Thyroid gland (tissue), 4 donors: ENCODE measurements around the gene SPSB4. TPM values are rescaled to one million over a fixed set of nuclear protein-coding genes. Genes with fewer than 3 reads are reported as not detected.

ENCODE experiments used
- DNase-seq, 2 donors: peaks; one replicate each; pipeline ENCODE4 v3.0.0-alpha.2; 2019
- H3K27ac ChIP-seq, 3 donors: fragments of 200-600 bp; sonication (generic); 1 replicate in 2 of 3; 2 replicates in 1 of 3; pipeline ENCODE4 v1.5.1; 2016 to 2019; ENCODE audit warnings: mild to moderate bottlenecking in 1 of 3, moderate library complexity in 1 of 3
- H3K27me3 ChIP-seq: fragments of 200-600 bp; sonication (generic); one replicate; pipeline ENCODE4 v1.5.1; 2019
- H3K36me3 ChIP-seq, 2 donors: fragments of 200-600 bp; sonication (generic); one replicate each; pipeline ENCODE4 v1.5.1; 2016 to 2019
- H3K4me1 ChIP-seq, 2 donors: fragments of 200-600 bp; sonication (generic); one replicate each; pipeline ENCODE4 v1.5.1; 2017 to 2019
- H3K4me3 ChIP-seq, 3 donors: fragments of 200-600 bp; sonication (generic); replicated peaks in 1 of 3; 1 replicate in 2 of 3; 2 replicates in 1 of 3; pipeline ENCODE4 v1.5.1; 2016; ENCODE audit warnings: mild to moderate bottlenecking in 1 of 3
- H3K9me3 ChIP-seq: fragments of 200-600 bp; sonication (generic); one replicate; pipeline ENCODE4 v1.5.1; 2017
- POLR2A ChIP-seq, 2 donors: fragments of 450-650 bp; IDR thresholded peaks; one replicate each; pipeline ENCODE4 v1.6.1; 2017; ENCODE audit warnings: antibody characterized with exemption in 2 of 2, mild to moderate bottlenecking in 2 of 2, moderate library complexity in 1 of 2
- WGBS, 2 donors: methylation state at CpG; one replicate each; pipeline ENCODE4 v1.1.5; 2017; 5-methylcytosine and 5-hydroxymethylcytosine counted together
- intact Hi-C: fragments of 100-400 bp; cut with DNase I; formaldehyde crosslinking; loops from one replicate; pipeline ENCODE4 v1.15.1; 2023
- total RNA-seq, 4 donors: library from RNA; depleted of rRNA; stranded (reverse); fragments of >200 nt; gene quantifications; one replicate each; pipeline ENCODE4 v1.2.3, GENCODE V29; 2016
- TF ChIP-seq, protein P1 (sequence below), 6 experiments: fragments of 200-600 bp in 3 of 6; fragments of 450-650 bp in 3 of 6; sonication (generic) in 3 of 6; IDR thresholded peaks; one replicate each; pipeline ENCODE4 v1.5.1; 2016 to 2019; ENCODE audit warnings: antibody characterized with exemption in 6 of 6, mild to moderate bottlenecking in 2 of 6, inconsistent platforms in 1 of 6, moderate library complexity in 1 of 6

SPSB4 gene
- total RNA-seq, 4 donors from 2014 or later: 1.2 TPM; not detected in 3

- H3K9me3 ChIP-seq: no peaks in the 10 kb centered on the region
- no peaks in the 10 kb centered on the region for H3K36me3 ChIP-seq
- no peaks in the 10 kb centered on the region for H3K4me1 ChIP-seq
- intact Hi-C loops: no loop called here
- no peaks in the 10 kb centered on the region for H3K27me3 ChIP-seq
- 53 to 70% methylated on average over 5 of the region's 5 CpGs for WGBS, 2 donors
- no peak overlapping the region for H3K4me3 ChIP-seq
- no peak overlapping the region for H3K27ac ChIP-seq
- no peak for DNase-seq
- TF ChIP-seq, protein P1, sequence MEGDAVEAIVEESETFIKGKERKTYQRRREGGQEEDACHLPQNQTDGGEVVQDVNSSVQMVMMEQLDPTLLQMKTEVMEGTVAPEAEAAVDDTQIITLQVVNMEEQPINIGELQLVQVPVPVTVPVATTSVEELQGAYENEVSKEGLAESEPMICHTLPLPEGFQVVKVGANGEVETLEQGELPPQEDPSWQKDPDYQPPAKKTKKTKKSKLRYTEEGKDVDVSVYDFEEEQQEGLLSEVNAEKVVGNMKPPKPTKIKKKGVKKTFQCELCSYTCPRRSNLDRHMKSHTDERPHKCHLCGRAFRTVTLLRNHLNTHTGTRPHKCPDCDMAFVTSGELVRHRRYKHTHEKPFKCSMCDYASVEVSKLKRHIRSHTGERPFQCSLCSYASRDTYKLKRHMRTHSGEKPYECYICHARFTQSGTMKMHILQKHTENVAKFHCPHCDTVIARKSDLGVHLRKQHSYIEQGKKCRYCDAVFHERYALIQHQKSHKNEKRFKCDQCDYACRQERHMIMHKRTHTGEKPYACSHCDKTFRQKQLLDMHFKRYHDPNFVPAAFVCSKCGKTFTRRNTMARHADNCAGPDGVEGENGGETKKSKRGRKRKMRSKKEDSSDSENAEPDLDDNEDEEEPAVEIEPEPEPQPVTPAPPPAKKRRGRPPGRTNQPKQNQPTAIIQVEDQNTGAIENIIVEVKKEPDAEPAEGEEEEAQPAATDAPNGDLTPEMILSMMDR (IDR thresholded peaks at IDR 0.05): no peak
- no peak for TF ChIP-seq POLR2A (IDR thresholded peaks at IDR 0.05)
Measured at GRCh38 chr3:141164852-141165251, 113.7 kb downstream of the SPSB4 start.

DNA sequence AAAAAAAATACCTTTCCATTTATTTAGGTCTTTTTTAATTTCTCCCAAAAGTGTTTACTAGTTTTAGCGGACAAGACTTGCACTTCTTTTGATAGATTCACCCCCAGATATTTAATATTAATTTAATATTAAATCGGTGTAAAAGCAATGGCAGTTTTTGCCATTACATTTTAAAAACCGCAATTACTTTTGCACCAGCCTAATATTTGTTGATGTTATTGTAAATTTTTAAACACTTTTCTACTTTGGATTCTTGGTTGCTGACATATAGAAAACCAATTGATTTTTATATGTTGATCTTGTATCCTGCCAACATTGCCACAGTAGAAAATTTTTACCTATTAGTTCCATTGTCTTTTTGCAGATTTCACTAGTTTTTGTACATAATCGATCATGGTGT, 116.5 kb downstream of the SPSB4 start:
- Histone ChIP-seq H3K36me3 (no peaks in the 10 kb centered on the region), H3K27ac (no peak overlapping the region), H3K27me3 (no peaks in the 10 kb centered on the region), H3K9me3 (no peaks in the 10 kb centered on the region), H3K4me3 (no peak overlapping the region), H3K4me1 (no peaks in the 10 kb centered on the region)
- TF ChIP-seq, protein P1 (IDR thresholded peaks at IDR 0.05): no peak
- no peak for TF ChIP-seq POLR2A (IDR thresholded peaks at IDR 0.05)
- 95% methylated on average over 4 of the region's 4 CpGs for WGBS, 2 donors
- intact Hi-C loops: no loop called here
- DNase-seq: no peak

DNA sequence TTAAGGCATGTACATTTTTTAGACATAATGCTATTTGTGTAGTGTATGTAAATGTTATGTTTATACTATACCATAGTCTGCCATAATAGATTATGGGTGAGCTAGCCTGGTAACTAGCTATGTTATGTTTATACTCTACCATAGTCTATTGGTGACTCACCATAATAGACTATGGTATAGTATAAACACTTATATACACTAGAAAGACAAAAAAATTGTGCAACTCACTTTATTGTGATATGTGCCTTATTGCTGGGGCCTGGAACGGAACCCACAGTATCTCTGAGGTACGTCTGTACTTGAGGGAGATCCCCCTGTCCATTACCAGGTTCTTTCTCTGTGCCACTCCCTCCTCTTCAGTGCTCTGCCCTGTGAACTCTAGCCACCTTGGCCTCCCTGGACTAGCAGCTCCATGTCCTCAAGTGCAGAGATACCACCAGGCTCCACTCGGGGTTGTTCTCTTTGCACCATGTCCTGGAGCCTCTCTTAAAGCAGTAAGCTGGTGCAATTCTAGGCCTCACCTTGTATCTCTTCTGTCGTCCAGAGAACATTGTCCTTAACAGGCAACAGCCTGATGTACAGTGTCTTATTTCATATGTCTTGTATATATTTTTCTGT, 119.6 kb downstream of the SPSB4 start:
- DNase-seq: no peak

GRCh38 chr3:141174674-141175073, 123.5 kb downstream of the SPSB4 start:
- 60 to 68% methylated on average over 2 of the region's 2 CpGs for WGBS, 2 donors
- TF ChIP-seq, protein P1 (IDR thresholded peaks at IDR 0.05): no peak
- TF ChIP-seq POLR2A (IDR thresholded peaks at IDR 0.05): no peak
- H3K4me3 ChIP-seq: no peak overlapping the region
- H3K9me3 ChIP-seq: no peaks in the 10 kb centered on the region
- H3K27ac ChIP-seq: no peak overlapping the region
- H3K36me3 ChIP-seq: no peaks in the 10 kb centered on the region
- no peak for DNase-seq
- no peaks in the 10 kb centered on the region for H3K27me3 ChIP-seq
- no peaks in the 10 kb centered on the region for H3K4me1 ChIP-seq
- intact Hi-C loops: no loop called here

More for the DNA sequence above, 119.6 kb downstream of the SPSB4 start:
- no peak overlapping the region for H3K27ac ChIP-seq
- no peaks in the 10 kb centered on the region for H3K9me3 ChIP-seq
- H3K4me3 ChIP-seq: no peak overlapping the region
- no peaks in the 10 kb centered on the region for H3K36me3 ChIP-seq
- WGBS, 2 donors: 92% methylated on average over 4 of the region's 4 CpGs
- TF ChIP-seq, protein P1 (IDR thresholded peaks at IDR 0.05): no peak
- TF ChIP-seq POLR2A (IDR thresholded peaks at IDR 0.05): no peak
- no peaks in the 10 kb centered on the region for H3K4me1 ChIP-seq
- no peaks in the 10 kb centered on the region for H3K27me3 ChIP-seq
- intact Hi-C loops: no loop called here

GRCh38 chr3:141176775-141177174, 125.6 kb downstream of the SPSB4 start:
- intact Hi-C loops: no loop called here
- no peak for DNase-seq
- Histone ChIP-seq H3K4me1 (no peaks in the 10 kb centered on the region), H3K27me3 (no peaks in the 10 kb centered on the region), H3K27ac (no peak overlapping the region), H3K4me3 (no peak overlapping the region), H3K9me3 (no peaks in the 10 kb centered on the region), H3K36me3 (no peaks in the 10 kb centered on the region)
- TF ChIP-seq, protein P1 (IDR thresholded peaks at IDR 0.05): no peak
- no peak for TF ChIP-seq POLR2A (IDR thresholded peaks at IDR 0.05)
